K562 (cell line): ENCODE measurements around the gene EVI5. TPM values are rescaled to one million over a fixed set of nuclear protein-coding genes. Genes with fewer than 3 reads are reported as not detected.

Source experiments
- ATAC-seq: fragments of 200-7000 bp; cut with Tn5 transposase; 3 replicates; pipeline ENCODE4 v1.9.1; 2020; ENCODE audit warnings: moderate library complexity
- BruUV-seq: library from RNA; stranded (reverse); fragments of 400-500 nt; replicated peaks from 2 replicates; lab custom pipeline; 2021; lab: Mats Ljungman, UMichigan
- CTCF ChIA-PET: fragments of 300-600 bp; formaldehyde crosslinking; extraction: SDS; loops from one replicate; lab custom pipeline; 2021; ENCODE audit warnings: low intra/inter-chr PET ratio; lab: Yijun Ruan, JAX
- POLR2A ChIA-PET: fragments of 300-600, 350-650 bp; sonication (Branson Sonifier 250); formaldehyde crosslinking; extraction: SDS; loops from one replicate; lab custom pipeline; 2021; ENCODE audit warnings: antibody characterized with exemption, inconsistent platforms; lab: Yijun Ruan, JAX
- DNase-seq, 4 experiments: peaks; one replicate each; pipeline versions ENCODE4 v3.0.0 to v3.0.0-alpha.2; 2011 to 2018; ENCODE audit warnings: low spot score in 3 of 4, mixed read lengths in 3 of 4; ENCODE audit errors: extremely low read depth in 1 of 4
- FAIRE-seq: peaks from 2 replicates; lab custom pipeline; 2011; peaks lifted over from hg19 to GRCh38; lab: Jason Lieb, UNC
- H2AFZ ChIP-seq: 2 replicates; pipeline ENCODE4 v1.6.0; 2011; ENCODE audit warnings: low read depth, low read length, control low read depth, inconsistent platforms
- H3K27ac ChIP-seq: fragments of 200-600 bp; 3 replicates; pipeline ENCODE4 v1.8.0; 2011; ENCODE audit warnings: low read depth, mild to moderate bottlenecking, control low read depth, inconsistent platforms, low read length, moderate library complexity, mixed read lengths; ENCODE audit errors: extremely low read depth
- H3K27me3 ChIP-seq, 2 experiments: fragments of 300-600 bp in 1 of 2; 2 replicates in 1 of 2; 3 replicates in 1 of 2; pipeline versions ENCODE4 v1.6.0 to v1.8.0; 2011; ENCODE audit warnings: inconsistent platforms in 2 of 2, low read length in 2 of 2, mild to moderate bottlenecking in 1 of 2, mixed read lengths in 1 of 2, moderate library complexity in 1 of 2; ENCODE audit not compliant: control insufficient read depth in 2 of 2, insufficient read depth in 2 of 2
- H3K36me3 ChIP-seq: fragments of 300-600 bp; 3 replicates; pipeline ENCODE4 v1.8.0; 2011; ENCODE audit warnings: mild to moderate bottlenecking, low read length, inconsistent platforms; ENCODE audit not compliant: control insufficient read depth, insufficient read depth
- H3K4me1 ChIP-seq, 2 experiments: fragments of 200-600 bp in 1 of 2; replicated peaks in 1 of 2; 2 replicates in 1 of 2; 3 replicates in 1 of 2; pipeline versions ENCODE4 v1.5.1 to v1.8.0; 2011; ENCODE audit warnings: inconsistent platforms in 2 of 2, low read length in 2 of 2, mild to moderate bottlenecking in 1 of 2, mixed read lengths in 1 of 2, moderate library complexity in 1 of 2; ENCODE audit not compliant: control insufficient read depth in 2 of 2, insufficient read depth in 2 of 2
- H3K4me2 ChIP-seq: 2 replicates; pipeline ENCODE4 v1.6.1; 2011; ENCODE audit warnings: low read length, control low read depth, inconsistent platforms, mixed read lengths; ENCODE audit not compliant: insufficient read depth
- H3K4me3 ChIP-seq: fragments of 200-600 bp; sonication (generic), shearing (Covaris generic); 2 replicates; pipeline ENCODE4 v1.5.1; 2016; ENCODE audit warnings: control low read depth, inconsistent platforms
- H3K79me2 ChIP-seq: fragments of 200-600 bp; 3 replicates; pipeline ENCODE4 v1.8.0; 2011; ENCODE audit warnings: low read length, inconsistent platforms; ENCODE audit not compliant: control insufficient read depth, insufficient read depth
- H3K9ac ChIP-seq, 2 experiments: 2 replicates each; pipeline versions ENCODE4 v1.6.0 to v1.6.1; 2011; ENCODE audit warnings: low read depth in 2 of 2, low read length in 2 of 2, control low read depth in 1 of 2, inconsistent platforms in 1 of 2, mild to moderate bottlenecking in 1 of 2, mixed read lengths in 1 of 2; ENCODE audit not compliant: insufficient read depth in 1 of 2
- H3K9me1 ChIP-seq: one replicate; pipeline ENCODE4 v1.6.0; 2011; ENCODE audit warnings: inconsistent platforms, mild to moderate bottlenecking, low read length, moderate library complexity; ENCODE audit not compliant: control insufficient read depth, insufficient read depth
- H3K9me3 ChIP-seq: replicated peaks from 2 replicates; pipeline ENCODE4 v1.5.1; 2011; ENCODE audit warnings: low read depth, low read length, inconsistent platforms; ENCODE audit not compliant: control insufficient read depth, insufficient read depth
- H4K20me1 ChIP-seq: replicated peaks from 2 replicates; pipeline ENCODE4 v1.6.1; 2011; ENCODE audit warnings: low read length, inconsistent platforms, mixed read lengths; ENCODE audit not compliant: control insufficient read depth, insufficient read depth
- ELF1 ChIP-seq: fragments of 200-800 bp; sonication (Bioruptor generic); IDR thresholded peaks from 2 replicates; pipeline ENCODE4 v1.6.1; 2016; ENCODE audit warnings: missing genetic modification characterization, missing compliant biosample characterization
- KDM2B ChIP-seq: fragments of 250-450 bp; sonication (Bioruptor Pico); IDR thresholded peaks from 2 replicates; pipeline ENCODE4 v1.8.0; 2021; ENCODE audit warnings: mild to moderate bottlenecking, moderate library complexity
- POLR2A ChIP-seq: fragments of 450-650 bp; conservative IDR thresholded peaks from 2 replicates; pipeline ENCODE4 v1.6.1; 2016
- PTTG1 ChIP-seq: fragments of 450-650 bp; IDR thresholded peaks from 2 replicates; pipeline ENCODE4 v1.6.1; 2016; ENCODE audit warnings: low read depth, mild to moderate bottlenecking, missing genetic modification characterization, missing compliant biosample characterization
- PURB ChIP-seq: sonication (generic); formaldehyde crosslinking; IDR thresholded peaks from 2 replicates; pipeline ENCODE4 v1.9.0; 2021; ENCODE audit warnings: low read depth, mild to moderate bottlenecking, missing genetic modification reagents
- RAD21 ChIP-seq, 2 experiments: fragments of 250-450 bp in 1 of 2; fragments of 450-650 bp in 1 of 2; sonication (Bioruptor Pico) in 1 of 2; formaldehyde crosslinking in 1 of 2; IDR thresholded peaks in 1 of 2; conservative IDR thresholded peaks in 1 of 2; 2 replicates each; pipeline versions ENCODE4 v1.4.0 to v1.8.0; 2020 to 2022; ENCODE audit warnings: mild to moderate bottlenecking in 2 of 2, moderate library complexity in 1 of 2
- STAT5A ChIP-seq: IDR thresholded peaks from 2 replicates; pipeline ENCODE4 v1.6.1; 2012; ENCODE audit warnings: low read length, inconsistent platforms, borderline replicate concordance
- SUPT5H ChIP-seq: fragments of 450-650 bp; IDR thresholded peaks from 2 replicates; pipeline ENCODE4 v1.6.1; 2016
- TAF15 ChIP-seq: fragments of 200-400 bp; formaldehyde crosslinking; IDR thresholded peaks from 2 replicates; pipeline ENCODE4 v1.6.1; 2017; ENCODE audit warnings: mild to moderate bottlenecking, low read depth, low read length, moderate library complexity
- ZKSCAN8 ChIP-seq: fragments of 200-800 bp; sonication (Bioruptor generic); IDR thresholded peaks from 2 replicates; pipeline ENCODE4 v1.6.1; 2016; ENCODE audit warnings: missing genetic modification characterization, missing compliant biosample characterization
- ZNF212 ChIP-seq: fragments of 450-650 bp; formaldehyde crosslinking; IDR thresholded peaks from 2 replicates; pipeline ENCODE4 v1.4.0; 2020; ENCODE audit warnings: mild to moderate bottlenecking
- ZNF23 ChIP-seq: fragments of 250-450 bp; sonication (Bioruptor Pico); IDR thresholded peaks from 2 replicates; pipeline ENCODE4 v1.4.0; 2020; ENCODE audit warnings: mild to moderate bottlenecking
- WGBS: fragments of 100-300 bp; shearing (Covaris generic); methylation state at CpG from one replicate; pipeline ENCODE4 v1.1.6; 2016; ENCODE audit warnings: low coverage, mixed read lengths; ENCODE audit not compliant: insufficient coverage; ENCODE audit errors: missing lambda C conversion rate; 5-methylcytosine and 5-hydroxymethylcytosine counted together
- in situ Hi-C: fragments of 300-500 bp; cut with MboI; formaldehyde crosslinking; loops from 4 replicates; pipeline ENCODE4 v1.15.0; 2018; ENCODE audit warnings: inconsistent platforms, mixed read lengths
- intact Hi-C: fragments of 100-400 bp; cut with micrococcal nuclease; formaldehyde crosslinking; loops from 2 replicates; pipeline ENCODE4 v1.14.2; 2022
- polyA plus RNA-seq, 8 experiments: library from polyadenylated mRNA; depleted of rRNA in 4 of 8; stranded (reverse) in 5 of 8; unstranded in 3 of 8; fragments of >200 nt; fragmentation: Nextera tagmentation in 2 of 8; fragmentation: Illumina TruSeq in 1 of 8; extraction: Ambion mirVana in 2 of 8; extraction: Trizol in 1 of 8; gene quantifications; 2 replicates each; pipeline versions ENCODE4 v1.2.1 to v1.2.3, GENCODE V29; 2011 to 2014; ENCODE audit warnings: inconsistent platforms in 1 of 8, missing spikeins in 1 of 8
- total RNA-seq, 7 experiments: library from RNA; depleted of rRNA in 6 of 7; stranded (reverse); fragments of >200 nt in 6 of 7; fragmentation: Illumina TruSeq in 2 of 7; extraction: Trizol in 2 of 7; gene quantifications; 2 replicates each; pipeline versions ENCODE4 v1.2.1 to v1.2.3, GENCODE V29; 2011 to 2021; ENCODE audit warnings: low replicate concordance in 1 of 7
- TF ChIP-seq, protein P1 (sequence below), 2 experiments: fragments of 450-650 bp; formaldehyde crosslinking in 1 of 2; IDR thresholded peaks; 2 replicates each; pipeline versions ENCODE4 v1.4.0 to v1.6.1; 2014 to 2020; ENCODE audit warnings: mild to moderate bottlenecking in 2 of 2, borderline replicate concordance in 1 of 2, low read depth in 1 of 2

The EVI5 gene
- total and polyA plus RNA-seq, 9 of the 15 experiments (the other 6 are each of a cell fraction or from before 2014, with no cell fraction given) = 1.7 to 50.1 (median 13.7) TPM

DNA sequence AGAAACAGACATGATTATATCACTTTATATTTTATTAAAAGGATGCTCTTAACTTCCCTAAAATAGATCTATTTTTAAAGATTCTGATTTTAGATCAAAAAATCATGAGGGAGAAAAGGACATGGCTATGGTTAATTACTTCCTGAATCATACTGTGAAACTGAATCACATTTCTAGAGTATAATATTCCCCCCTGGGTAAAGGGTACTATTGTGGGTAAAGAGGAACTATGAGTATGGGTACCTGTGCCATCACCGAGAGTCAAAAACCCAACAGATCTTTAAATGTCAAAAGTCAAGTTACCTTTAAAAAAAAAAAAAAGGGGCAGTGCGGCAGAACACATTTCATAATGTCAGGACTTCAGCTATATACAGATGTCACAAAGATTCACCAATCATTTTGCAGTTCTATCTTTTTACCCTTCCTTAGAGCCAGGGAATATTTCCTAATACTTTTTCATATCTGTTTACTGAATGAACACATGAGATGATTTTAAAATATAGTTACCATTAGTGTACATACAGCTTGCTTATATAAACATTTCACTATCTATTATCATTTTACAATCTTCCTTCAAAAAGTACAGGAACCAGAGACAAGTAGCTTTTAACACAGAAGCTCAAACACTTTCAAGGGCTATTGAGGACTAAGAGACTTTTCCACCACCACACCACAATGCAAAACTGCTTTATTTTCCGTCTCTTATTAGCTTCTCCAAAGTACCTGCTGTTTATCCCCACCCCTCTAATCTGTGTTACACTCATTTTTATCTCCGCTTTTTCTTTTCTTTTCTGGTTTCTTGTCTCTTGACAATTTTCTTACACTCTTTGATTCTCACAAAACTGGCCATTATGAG lies 45.0 kb downstream of the EVI5 start:
- no peaks in the 10 kb centered on the region for H3K9me3 ChIP-seq
- no peak for ATAC-seq
- WGBS = 76% methylated on average over 4 of the region's 4 CpGs
- H3K27me3 ChIP-seq = no peaks in the 10 kb centered on the region
- H3K4me3 ChIP-seq = no peak overlapping the region
- no peaks in the 10 kb centered on the region; the same call in 2 of the 3 replicates for H3K79me2 ChIP-seq
- no peak overlapping the region for H3K9ac ChIP-seq
- no peaks in the 10 kb centered on the region for H3K4me1 ChIP-seq
- no peaks in the 10 kb centered on the region for H3K9me1 ChIP-seq
- no peak for DNase-seq
- H3K4me2 ChIP-seq = no peak overlapping the region
- TF ChIP-seq, protein P1, sequence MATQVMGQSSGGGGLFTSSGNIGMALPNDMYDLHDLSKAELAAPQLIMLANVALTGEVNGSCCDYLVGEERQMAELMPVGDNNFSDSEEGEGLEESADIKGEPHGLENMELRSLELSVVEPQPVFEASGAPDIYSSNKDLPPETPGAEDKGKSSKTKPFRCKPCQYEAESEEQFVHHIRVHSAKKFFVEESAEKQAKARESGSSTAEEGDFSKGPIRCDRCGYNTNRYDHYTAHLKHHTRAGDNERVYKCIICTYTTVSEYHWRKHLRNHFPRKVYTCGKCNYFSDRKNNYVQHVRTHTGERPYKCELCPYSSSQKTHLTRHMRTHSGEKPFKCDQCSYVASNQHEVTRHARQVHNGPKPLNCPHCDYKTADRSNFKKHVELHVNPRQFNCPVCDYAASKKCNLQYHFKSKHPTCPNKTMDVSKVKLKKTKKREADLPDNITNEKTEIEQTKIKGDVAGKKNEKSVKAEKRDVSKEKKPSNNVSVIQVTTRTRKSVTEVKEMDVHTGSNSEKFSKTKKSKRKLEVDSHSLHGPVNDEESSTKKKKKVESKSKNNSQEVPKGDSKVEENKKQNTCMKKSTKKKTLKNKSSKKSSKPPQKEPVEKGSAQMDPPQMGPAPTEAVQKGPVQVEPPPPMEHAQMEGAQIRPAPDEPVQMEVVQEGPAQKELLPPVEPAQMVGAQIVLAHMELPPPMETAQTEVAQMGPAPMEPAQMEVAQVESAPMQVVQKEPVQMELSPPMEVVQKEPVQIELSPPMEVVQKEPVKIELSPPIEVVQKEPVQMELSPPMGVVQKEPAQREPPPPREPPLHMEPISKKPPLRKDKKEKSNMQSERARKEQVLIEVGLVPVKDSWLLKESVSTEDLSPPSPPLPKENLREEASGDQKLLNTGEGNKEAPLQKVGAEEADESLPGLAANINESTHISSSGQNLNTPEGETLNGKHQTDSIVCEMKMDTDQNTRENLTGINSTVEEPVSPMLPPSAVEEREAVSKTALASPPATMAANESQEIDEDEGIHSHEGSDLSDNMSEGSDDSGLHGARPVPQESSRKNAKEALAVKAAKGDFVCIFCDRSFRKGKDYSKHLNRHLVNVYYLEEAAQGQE (IDR thresholded peaks at IDR 0.05; ENCODE audit: borderline replicate concordance) = no peak
- TF ChIP-seq, protein P1 (CRISPR knock-in tag; IDR thresholded peaks at IDR 0.05; ENCODE audit: low read depth) = no peak
- TF ChIP-seq SUPT5H = no peak
- no peak for TF ChIP-seq ZNF212 (CRISPR knock-in tag)
- TF ChIP-seq ZKSCAN8 (CRISPR knock-in tag) = no peak
- no peak for TF ChIP-seq KDM2B (CRISPR knock-in tag)
- TF ChIP-seq TAF15 = no peak
- no peak for TF ChIP-seq STAT5A
- TF ChIP-seq ZNF23 = no peak
- TF ChIP-seq POLR2A = no peak
- no peak for TF ChIP-seq PTTG1 (tag)
- TF ChIP-seq ELF1 (tag) = no peak
- TF ChIP-seq PURB (CRISPR knock-in tag) = no peak
- TF ChIP-seq RAD21 (CRISPR knock-in tag; conservative IDR thresholded peaks at IDR 0.05 in 1 of 2, IDR thresholded peaks at IDR 0.05 in 1 of 2) = no peak
- H3K36me3 ChIP-seq = peaks cover 7% of the 10 kb centered on the region; the same call in 1 of the 3 replicates
- intact Hi-C loops = no loop called here
- ChIA-PET CTCF (no interaction called here), POLR2A (interaction anchor here (1.3 to 1.5 kb wide), 3 partner anchors 8 to 37 kb away, joined by 3 to 4 read pairs (median 3); no protein-coding TSS in a partner anchor)
- peak; percentile 49 for FAIRE-seq
- no peak overlapping the region for H2AFZ ChIP-seq
- H4K20me1 ChIP-seq = no peaks in the 10 kb centered on the region
- no peak overlapping the region for H3K27ac ChIP-seq
- in situ Hi-C loops = no loop called here
- no TSS peak for BruUV-seq
